ENCODE results near the gene POMP.

POMP gene

GRCh38 chr13:28704282-28704681 lies 45.4 kb downstream of the POMP start:
- no peak for DNase-seq

- no peak for DNase-seq
Observed at GRCh38 chr13:28704919-28705318, 46.0 kb downstream of the POMP start.

GRCh38 chr13:28705461-28706083 lies 46.6 kb downstream of the POMP start:
- DNase-seq = no peak

- no peak for DNase-seq
Observed at GRCh38 chr13:28707629-28708427, 48.9 kb downstream of the POMP start.

GRCh38 chr13:28710161-28710560 lies 51.2 kb downstream of the POMP start:
- no peak for DNase-seq

GRCh38 chr13:28714651-28715050 lies 55.7 kb downstream of the POMP start:
- no peak for DNase-seq

- DNase-seq = no peak
Observed at GRCh38 chr13:28716511-28716910, 57.6 kb downstream of the POMP start.

- DNase-seq = no peak
Observed at GRCh38 chr13:28717170-28717569, 58.2 kb downstream of the POMP start.

- no peak for DNase-seq
Observed at GRCh38 chr13:28718196-28718542, 59.2 kb downstream of the POMP start.

GRCh38 chr13:28718543-28719226 lies 59.8 kb downstream of the POMP start, which contains the start of gene SLC46A3:
Gene SLC46A3, minus strand, starts transcription at chr13:28718970. Its CDS starts 972 bp downstream, at chr13:28717998.
- DNase-seq = peak; percentile 98

GRCh38 chr13:28719227-28720055 lies 60.5 kb downstream of the POMP start:
- no peak for DNase-seq

GRCh38 chr13:28723806-28724205 lies 64.9 kb downstream of the POMP start:
- DNase-seq = no peak

- no peak for DNase-seq
Observed at GRCh38 chr13:28725046-28725610, 66.2 kb downstream of the POMP start.
